Measurements from ENCODE around the gene SHC3.

SHC3 gene

DNA sequence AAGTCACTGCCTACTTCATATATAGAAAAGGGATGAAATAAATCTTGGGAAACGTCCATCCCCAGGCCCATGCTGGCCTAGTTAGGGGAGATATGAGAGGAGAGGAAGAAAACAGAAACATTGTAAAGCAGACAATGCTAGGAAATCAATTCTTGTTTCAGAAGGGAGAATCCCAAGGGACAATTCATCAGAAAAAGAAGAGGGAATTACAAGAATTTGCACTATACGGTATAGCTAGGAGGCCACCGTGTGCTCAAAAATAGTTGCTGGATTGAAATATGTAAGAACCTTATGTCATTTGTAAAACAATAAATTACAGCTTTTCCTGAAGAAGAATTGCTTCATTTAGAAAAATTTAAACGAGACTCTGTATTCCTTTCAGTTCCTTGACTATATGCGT is 8.3 kb upstream of the SHC3 start:
- no peak for DNase-seq (ENCODE audit: low read depth in 2 of 2, low spot score in 1 of 2)

DNA sequence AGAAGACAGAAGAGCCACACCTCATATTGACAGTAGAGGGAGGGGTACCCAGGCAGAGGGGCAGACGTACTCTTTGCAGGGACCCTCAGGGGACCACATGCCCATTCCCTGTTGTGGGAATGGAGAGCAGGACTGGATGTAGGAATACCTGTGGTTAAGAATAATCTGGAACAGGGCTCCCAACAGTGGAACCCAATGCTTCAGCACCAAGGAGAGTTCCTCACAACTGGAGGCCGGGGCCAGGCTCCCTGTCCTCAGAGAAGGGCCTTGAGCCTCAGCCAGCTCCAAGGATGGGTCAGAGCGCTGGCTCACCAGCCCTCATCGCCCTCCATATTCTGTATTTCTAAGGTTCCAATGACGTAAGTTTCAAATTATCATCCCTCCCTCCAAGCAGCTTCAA is 7.4 kb upstream of the SHC3 start:
- DNase-seq (ENCODE audit: low read depth in 2 of 2, low spot score in 1 of 2), result no peak

DNA sequence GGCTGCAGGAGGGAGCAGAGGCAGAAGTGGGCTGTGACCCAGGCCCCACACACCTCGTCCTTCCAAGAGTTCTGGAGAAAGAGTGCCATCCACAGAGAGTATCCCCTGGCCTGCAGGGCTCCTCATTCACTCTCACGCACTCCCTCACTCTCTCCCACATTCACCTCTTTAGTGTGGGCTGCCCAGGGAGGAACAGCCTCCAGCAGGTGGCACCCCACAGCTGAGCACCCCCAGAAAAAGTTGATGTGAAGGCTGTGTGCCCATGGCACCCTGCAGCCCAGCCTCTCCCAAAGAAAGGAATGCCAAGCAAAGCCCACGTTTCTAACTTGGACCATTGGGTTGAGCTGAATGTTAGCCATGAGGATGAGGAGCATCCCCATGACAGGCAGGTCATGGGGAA is 4.5 kb upstream of the SHC3 start:
- DNase-seq (ENCODE audit: low read depth in 2 of 2, low spot score in 1 of 2), result no peak

DNA sequence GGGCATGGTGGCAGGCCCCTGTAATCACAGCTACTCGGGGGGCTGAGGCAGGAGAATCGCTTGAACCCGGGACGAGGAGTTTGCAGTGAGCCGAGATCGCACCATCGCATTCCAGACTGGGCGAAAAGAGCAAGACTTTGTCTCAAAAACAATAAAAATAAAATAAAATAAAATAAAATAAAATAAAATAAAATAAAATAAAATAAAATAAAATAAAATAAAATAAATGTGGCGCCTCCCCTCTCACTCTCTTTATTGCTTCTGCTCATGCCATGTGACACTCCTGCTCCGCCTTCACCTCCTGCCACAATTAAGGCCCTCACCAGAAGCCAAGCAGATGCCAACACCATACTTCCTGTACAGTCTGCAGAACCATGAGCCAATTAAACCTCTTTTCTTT is 3.8 kb upstream of the SHC3 start:
- no peak for DNase-seq (ENCODE audit: low read depth in 2 of 2, low spot score in 1 of 2)

DNA sequence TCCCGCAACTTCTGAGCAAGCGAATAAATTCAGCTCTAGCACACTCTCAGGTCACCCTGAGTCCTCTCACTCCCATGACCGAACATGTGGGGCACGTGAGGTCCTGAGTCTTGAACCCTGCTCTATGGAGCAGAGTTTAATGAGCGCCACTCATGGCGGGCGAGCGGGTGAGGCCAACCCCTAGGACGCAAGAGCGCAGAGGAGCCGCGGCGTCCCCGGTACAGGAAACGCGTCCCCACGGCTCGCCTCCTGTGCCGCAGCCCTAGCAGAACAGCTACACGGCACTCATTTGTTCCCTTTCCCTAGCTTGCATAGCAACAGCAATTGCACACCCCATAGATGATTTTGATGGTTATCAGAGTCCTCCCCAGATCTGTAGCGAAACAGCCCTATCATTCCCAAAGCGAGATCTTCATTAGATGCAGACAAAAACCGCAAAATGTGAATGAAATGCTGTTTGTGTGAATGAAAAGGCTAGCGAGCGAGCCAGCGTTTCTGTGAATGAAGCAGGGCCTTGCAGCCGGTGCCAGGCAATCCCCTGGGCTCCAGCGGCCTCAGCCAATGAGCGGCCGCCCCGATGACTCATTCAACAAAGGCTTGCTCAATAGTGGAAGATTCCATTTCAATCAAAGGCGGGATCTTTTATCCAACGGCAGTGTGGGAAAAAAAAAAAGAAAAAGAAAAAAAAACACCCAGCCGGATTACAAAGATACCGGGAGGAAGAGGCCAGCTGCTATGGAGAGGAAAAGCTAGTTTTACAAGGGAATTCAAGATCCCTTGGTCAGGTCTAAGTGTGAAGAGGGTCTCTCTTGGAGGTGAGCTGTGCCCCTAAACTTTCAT is 1.5 kb upstream of the SHC3 start:
- no peak for DNase-seq (ENCODE audit: low read depth in 2 of 2, low spot score in 1 of 2)

DNA sequence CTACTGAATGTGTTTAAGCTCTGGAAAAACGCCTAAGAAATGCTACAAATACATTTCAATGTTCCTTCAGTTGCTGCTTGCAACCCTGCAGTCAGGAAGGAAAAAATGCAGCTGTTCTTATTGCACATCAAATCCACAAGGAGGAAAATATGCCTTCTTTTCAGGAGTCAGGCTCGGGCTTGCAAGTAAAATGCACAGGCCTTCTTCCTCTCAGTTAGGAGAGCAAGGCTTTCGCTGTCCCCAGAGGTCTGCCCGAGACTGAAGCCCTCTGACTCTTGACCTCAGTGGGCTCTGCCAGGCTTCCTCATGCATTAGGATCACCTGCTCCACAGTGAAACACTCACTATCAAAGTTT is 899 bp upstream of the SHC3 start:
- DNase-seq (ENCODE audit: low read depth in 2 of 2, low spot score in 1 of 2), result no peak

DNA sequence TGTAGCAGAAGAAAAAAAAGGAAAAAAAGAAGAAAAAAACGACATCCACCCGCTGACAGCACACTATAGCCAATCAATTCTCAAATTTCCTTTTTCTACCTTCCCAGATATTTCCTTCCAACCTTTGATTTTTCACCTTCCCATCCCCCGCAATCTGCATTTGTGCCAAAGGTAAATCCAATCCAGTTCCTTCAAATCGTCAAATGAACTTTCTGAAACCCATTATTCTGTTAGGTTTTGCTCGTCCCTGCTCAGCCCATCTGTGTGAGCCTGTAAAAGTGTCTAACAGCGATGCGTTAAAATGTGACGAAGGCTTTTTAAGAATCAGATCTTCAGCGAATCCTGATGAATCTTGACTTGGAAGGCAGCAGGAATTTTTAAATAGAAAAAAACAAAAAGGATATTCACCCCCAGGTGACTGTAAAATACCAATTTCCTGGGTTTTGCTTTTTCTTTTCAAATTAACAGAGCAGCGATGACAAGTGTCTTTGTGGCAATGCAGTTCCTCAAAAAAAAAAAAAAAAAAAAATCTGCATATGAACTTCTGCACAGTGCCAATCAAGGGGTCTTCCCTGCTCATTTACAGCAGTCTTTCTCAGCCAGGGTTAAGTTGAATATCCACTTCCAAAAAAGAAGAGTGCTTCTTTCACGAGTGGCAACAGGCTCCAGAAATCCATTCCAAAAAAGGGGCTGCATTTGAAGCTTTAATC is 367 bp upstream of the SHC3 start:
- DNase-seq (ENCODE audit: low read depth in 2 of 2, low spot score in 1 of 2), result no peak

DNA sequence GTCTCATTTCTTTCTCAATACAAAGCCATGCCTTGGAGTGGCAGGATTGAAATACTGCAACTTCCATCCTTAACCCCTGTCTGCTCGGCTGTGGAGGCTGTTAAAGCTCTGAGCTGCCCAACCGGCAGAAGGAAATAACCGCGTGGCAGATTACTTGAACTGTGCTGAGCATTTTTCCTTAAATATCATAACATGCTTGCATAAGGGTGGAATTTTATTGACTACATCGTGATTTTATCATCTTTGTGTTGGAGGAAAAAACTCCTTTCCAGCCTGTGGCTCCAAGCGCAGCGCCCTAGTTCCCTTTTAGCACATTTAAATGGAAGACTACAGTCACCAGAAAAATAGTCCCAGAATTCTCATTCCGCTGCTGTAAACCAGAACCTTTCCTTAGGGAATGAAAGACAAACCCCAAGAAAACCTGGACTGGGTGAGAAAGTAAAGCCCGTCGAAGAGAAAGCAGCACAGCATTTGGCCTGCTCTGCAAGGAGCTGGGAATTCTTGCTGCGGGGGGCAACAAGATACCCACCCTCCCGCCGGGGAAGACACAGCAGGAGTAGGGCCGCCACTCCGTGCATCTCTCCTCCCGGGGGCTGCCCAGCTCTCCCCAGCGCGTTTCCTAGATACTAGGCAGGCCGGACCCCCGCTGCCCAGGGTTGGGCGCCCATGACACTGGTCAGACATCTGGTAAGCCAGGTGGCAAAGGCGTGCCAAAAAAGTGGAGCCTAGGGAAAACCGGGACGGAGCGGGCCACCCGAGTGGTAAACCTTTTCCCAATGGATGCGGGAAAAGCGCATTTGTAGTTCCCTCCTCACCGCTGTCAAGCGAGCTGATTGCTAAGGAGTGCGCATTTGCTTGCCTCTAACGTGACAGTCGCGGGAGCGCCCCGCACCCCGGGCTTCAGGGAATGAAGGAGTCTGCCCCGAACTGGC is 1.3 kb downstream of the SHC3 start:
- DNase-seq (ENCODE audit: low read depth in 2 of 2, low spot score in 1 of 2), result no peak

DNA sequence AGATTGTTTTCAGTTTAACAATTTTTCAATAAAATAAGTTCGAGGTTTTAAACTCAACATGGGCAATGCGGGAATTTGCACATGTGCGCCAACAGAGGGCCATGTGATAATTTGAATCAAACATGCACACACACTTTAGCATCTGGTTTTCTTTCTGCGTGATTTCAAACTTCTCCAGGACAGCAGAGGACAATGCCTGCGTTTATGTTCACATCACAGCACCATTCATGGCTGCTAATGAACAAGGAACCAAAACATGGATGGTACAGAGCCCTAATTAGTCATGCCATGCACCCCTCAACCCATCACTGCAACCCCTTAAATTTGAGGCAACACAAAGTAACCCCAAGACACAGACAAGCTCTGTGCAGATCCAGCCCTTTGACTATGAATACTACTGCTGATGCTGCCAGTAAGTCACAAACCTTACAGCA is 2.8 kb downstream of the SHC3 start:
- no peak for DNase-seq (ENCODE audit: low read depth in 2 of 2, low spot score in 1 of 2)

DNA sequence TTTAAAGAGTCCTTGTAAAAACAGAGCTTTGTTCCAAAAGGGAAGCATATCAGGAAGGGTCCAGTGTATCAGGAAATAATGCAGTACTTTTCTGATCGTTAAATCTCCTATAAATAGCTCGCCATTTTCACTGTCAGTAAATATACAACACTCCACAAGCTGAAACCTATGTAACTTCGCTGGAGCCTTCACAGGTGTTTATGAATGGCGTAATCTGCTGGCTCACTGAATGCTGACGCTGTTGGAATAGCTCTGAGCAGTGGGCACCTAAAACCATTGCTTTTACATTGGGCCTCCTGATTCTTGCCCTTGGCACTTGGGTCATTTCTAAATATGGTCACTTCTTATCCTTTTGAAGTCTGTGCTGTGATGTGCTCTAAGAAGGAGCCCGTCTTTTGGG is 4.3 kb downstream of the SHC3 start:
- DNase-seq (ENCODE audit: low read depth in 2 of 2, low spot score in 1 of 2), result no peak

DNA sequence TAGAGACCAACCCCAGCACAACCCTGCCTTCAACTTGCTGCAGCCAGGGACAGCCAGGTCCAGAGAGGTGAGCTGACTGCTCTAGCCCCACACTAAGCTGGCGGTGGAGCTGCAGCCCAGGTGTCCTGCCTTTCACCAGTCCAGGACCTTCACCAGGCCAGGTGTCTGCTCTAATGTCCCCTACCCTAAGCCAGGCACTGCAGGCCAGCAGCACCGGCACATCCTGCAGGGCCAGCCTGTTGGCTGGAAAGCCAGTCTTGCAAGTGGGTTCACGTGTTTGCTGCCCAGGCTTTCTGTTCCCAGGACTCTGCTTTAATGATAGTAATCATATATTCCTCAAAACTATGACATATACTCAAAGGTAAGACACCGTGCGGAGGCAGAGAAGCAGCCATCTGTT is 5.5 kb downstream of the SHC3 start:
- no peak for DNase-seq (ENCODE audit: low read depth in 2 of 2, low spot score in 1 of 2)

DNA sequence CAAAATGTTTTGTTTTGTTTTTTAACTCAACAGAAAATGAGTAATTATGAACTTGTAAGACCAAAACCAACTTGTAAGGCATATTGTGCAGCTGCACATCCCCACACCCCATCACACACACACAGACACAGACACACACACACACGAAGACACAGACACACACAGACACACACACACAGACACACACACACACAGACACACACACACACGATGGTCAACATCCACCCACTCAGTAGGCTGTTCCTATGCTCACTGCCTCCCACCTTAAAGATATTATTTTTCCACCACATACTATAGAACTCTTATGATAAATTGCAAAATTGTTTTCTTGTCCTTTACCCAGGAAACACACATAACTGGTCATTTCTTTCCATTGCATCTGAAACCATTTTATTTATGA is 6.2 kb downstream of the SHC3 start:
- DNase-seq (ENCODE audit: low read depth in 2 of 2, low spot score in 1 of 2), result no peak

DNA sequence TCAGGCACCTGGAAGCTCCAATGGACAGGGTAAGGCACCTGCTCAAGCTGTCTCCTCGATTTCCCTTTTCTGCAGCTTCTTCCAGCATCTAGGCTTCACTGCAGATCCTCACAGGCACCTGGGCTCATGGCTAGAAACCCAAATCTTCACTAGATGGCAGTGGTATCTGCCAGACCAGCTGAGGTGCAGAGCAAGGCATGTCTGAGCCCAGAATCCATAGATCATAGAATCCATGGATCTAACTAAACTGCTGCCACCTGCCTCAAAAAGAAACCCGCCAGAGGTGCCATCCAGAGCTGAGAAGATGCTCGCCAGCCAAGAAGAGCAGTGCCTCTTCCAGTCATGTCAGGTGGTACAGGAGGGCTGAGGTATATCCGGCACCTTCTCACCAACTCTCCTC is 6.9 kb downstream of the SHC3 start:
- no peak for DNase-seq (ENCODE audit: low read depth in 2 of 2, low spot score in 1 of 2)

DNA sequence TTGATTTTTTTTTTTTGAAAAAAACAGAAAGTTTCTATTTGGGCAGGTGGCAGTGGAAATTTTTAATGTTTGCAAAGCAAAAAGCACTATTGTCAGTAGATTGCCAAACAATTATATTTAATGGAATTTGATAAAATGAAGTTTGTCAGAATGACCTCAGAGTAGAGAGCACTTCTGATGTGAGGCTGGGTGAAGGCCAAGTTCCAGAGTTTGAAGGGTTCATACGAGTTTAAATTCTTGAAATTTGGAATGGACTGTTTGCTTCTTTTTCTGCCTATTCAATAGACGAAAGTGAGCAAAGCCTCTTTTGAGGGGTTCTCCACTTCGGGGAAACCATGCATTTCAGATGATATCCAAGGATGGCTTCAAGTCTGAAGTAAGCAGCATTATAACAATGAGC is 7.4 kb downstream of the SHC3 start:
- no peak for DNase-seq (ENCODE audit: low read depth in 2 of 2, low spot score in 1 of 2)

DNA sequence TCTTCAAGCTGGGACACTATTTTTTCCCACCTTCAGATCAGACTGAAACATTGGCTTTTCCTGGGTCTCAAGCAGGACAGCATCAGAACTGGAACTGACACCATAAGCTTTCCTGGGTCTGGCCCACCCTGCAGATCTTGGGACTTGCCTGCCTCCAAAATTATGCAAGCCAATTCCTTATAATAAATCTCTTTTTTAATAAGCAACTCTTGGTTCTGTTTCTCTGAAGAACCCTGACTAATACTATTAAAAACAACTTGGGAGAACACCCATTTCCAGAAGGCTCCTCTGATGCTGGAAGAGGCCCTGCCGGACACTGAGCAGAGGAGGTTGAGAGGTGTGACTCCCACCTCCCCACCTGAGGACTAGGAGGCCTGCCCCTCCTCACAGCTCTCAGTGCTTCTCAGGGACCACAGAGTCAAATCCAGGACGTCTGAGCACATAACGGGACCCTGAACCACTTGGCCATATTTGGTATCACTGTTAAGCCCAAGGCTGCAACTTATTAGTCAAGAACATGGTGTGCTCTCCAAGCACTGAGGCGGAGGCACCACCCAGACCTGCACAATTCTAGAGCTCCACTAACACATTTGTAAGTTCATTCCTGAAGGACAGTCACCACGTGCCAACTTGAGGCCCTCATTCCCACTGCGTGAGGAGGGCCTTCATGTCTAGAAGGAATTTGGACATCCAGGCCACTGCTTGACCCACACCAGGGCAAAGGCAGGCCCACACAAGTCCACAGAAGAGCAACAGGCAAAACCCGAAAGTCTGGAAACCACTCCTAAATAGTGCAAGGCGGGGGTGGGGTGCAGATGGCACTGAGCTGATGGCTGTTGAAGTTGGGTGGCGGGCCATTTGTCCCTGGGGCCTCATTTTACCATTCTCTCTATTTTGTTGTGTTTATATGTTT is 9.5 kb downstream of the SHC3 start:
- no peak for DNase-seq (ENCODE audit: low read depth in 2 of 2, low spot score in 1 of 2)

DNA sequence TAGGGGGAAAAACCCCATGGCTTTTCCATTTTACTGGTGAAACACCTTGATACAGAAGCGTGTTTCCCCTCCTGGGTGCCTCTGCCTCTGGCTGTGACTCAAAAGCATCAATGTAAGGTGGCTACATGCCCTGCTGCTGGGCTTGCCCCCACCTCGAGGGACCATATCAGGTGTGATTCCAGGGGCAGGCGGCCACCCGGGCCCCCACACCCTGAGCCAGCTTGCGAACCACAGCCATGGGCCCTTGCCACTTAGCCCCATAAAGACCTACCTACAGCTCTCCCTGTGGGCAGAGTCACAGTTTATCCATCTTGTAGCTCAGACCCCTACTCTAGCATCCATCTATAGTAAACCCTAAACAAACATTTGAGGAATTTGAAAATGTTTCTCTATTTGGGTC is 10.8 kb downstream of the SHC3 start:
- DNase-seq (ENCODE audit: low read depth in 2 of 2, low spot score in 1 of 2), result no peak

DNA sequence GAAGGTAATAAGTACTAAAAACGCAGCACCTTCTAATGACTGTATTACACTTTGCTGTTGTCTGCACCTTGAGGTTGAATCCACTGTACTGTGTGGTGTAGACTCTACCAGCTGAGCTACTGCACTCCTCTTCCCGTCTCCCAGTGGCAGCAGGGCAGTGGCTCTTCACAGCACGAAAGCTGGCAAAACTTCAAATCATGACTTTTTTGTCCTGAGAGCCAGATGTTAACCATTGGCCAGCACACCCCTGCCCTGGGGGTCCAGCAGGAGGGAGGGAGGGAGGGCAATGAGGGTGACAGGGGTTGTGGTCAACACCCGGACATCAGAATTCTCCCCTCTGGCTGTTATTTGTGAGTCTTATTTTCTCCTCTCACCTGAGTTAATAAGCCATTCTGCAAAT is 11.8 kb downstream of the SHC3 start:
- no peak for DNase-seq (ENCODE audit: low read depth in 2 of 2, low spot score in 1 of 2)

DNA sequence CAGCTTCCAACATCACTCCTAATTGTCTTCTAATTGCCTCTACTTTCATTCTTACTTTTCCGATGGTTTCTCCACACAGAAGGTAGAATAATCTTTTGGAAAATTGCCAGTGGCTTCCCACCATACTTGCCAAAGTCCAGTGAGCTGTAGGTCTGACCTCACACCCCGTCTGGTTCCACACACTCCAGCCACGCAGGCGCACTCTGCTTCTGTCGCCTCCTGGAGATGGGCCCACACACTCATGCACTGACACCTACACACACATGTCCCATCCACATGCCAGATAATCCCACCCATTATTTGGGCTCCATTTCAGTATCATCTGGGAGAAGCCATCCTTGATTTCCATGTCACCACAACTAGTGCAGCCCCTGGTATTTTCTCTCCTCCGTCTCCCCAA is 12.7 kb downstream of the SHC3 start:
- no peak for DNase-seq (ENCODE audit: low read depth in 2 of 2, low spot score in 1 of 2)

DNA sequence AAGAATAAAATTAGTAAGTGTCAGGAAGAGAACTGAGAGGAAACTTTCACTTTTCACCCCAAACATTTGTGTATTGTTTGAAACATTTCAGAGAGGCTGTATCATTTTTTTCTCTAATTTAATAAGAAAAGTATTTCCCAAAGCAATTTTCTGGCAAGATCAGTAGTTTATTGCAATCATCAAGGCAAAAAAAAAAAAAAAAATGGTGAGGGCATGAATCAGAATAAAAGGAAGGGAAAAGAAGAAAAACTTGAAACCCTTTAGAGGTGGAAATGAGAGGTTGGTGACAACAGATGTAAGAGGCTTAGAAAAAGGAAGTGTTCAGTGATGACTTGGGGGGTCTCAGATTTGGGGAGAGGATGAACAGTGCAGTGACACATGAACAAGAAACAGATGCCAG is 13.3 kb downstream of the SHC3 start:
- DNase-seq (ENCODE audit: low read depth in 2 of 2, low spot score in 1 of 2), result no peak

DNA sequence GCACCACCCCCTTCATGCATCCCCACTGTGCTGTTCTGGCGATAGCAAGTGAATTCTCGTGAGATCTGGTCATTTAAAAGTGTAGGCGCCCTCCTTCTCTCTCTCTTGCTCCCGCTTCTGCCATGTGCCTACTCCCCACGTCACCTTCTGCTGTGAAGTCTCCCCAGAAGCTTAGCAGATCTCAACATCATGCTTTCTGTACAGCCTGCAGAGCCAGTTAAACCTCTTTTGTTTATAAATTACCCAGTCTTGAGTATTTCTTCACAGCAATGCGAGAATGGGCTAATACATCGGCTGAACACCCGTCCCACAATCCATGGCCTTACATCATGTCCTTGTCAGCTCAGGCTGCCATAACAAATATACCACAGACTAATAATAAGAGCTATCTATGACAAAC is 17.4 kb downstream of the SHC3 start:
- no peak for DNase-seq (ENCODE audit: low read depth in 2 of 2, low spot score in 1 of 2)

DNA sequence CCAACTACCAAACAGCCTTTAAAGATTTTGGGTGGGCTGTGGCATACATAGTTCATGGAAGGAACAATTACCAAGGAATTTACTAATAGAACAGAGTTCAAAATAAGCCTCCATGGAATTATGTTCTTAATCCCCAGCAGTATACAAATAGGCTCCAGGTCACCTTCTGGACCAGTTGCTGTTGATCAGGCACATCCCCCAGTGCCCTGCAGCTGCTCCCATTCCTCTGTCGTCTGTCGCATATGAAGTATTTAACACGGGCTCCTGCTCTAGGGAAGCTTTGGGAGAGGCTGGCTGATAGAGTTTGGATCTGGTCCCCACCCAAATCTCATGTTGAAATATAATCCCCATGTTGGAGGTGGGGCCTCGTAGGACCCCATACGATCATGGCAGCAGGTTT is 17.8 kb downstream of the SHC3 start:
- no peak for DNase-seq (ENCODE audit: low read depth in 2 of 2, low spot score in 1 of 2)
